ENCODE measurements around the gene BTNL3.
"Not testable (repeated sequence)": the region's sequence is repeated elsewhere in the genome, so short reads cannot be mapped to it uniquely, and the experiment has no call there.

BTNL3 gene

DNA sequence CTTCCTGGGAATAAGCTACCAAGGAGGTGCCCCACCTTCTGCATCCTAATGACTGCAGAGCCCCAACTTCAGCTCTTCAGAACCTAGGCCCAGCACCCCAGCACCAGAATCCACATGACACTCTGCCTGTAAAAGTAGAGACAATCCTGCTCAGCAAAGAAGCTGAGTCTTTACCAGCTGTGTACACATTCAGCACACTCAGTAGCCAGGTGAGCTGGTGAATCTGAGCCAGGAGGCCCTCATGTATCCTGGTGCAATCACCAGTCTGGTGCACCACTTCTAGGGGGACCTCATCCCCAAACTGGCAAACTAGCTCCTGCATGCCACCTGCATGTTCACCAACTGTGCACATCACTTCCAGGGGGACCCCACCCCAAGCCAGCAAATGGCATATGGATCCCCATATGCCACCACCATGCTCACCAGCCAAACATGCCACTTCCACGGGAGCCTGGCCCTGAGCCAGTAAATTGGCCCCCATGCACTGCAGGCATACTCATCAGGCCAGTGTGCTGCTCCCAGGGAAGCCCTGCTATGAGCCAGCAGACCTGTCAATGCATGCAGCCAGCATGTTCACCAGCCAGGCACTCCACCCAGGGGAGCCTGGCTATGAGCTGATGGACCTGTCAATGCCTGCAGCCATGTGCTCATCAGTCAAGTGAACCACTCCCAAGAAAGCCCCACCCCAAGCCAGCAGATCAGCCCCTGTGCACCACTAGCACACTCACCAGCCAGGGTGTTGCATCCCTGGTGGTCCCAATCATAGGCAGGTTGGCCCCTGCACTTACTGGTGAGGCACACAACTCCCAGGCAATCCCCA lies 35.8 kb downstream of the BTNL3 start:
- DNase-seq (ENCODE audit: low read depth), result no peak

DNA sequence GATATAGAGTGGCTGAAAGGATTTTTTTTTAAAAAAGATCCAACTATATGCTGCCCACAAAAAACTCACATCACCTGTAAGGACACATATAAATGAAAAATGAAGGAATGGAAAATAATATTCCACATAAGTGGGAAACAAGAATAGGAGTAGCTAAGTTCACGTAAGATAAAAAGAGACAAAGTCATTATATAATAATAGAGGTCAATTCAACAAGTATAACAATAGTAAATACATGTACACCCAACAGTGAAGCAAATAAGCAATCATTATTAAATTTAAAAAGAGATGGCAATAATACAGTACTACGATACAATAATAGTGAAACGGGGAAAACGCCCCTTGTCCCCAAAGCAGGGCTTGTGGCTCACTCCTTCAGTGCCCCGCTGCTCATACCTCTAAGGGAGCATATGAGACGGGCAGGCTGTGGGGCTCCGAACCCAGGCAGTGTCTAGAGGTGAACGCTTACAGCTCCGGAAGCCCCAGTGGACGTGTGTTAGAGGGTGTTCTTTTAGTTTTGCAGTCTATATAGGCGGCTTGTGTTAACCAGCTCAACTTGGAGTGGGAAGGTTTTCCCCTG lies 38.9 kb downstream of the BTNL3 start:
- no peak for DNase-seq (ENCODE audit: low read depth)

DNA sequence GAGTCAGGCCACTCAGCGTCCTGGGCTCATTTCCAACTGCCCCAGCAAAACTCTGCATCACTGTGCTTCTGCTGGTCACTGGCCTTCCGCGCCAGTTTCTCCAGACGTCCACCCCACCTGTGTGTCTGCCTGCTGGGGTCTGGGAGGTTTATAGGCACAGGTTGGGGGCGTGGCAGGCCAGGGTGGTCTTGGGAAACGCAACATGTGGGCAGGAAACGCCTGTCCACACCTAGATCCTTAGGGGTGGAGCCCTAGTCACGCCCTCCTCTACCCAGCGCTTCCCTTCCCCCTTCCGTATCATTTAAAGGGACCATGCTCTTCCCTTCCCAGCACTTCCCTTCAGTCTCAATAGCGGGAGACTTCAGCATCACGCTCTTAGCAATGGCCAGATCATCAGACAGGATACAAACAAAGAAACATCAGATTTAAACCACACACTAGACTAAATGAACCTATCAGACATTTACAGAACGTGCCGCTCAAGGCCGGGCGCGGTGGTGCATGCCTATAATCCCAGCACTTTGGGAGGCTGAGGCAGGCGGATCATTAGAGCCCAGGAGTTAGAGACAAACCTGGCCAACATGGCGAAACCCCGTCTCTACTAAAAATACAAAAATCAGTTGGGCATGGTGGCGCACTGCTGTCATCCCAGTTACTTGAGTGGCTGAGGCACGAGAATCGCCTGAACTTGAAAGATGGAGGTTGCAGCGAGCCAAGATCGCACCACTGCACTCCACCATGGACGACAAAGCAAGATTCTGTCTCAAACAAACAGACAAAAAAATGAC lies 39.6 kb downstream of the BTNL3 start:
- DNase-seq (ENCODE audit: low read depth), result no peak

DNA sequence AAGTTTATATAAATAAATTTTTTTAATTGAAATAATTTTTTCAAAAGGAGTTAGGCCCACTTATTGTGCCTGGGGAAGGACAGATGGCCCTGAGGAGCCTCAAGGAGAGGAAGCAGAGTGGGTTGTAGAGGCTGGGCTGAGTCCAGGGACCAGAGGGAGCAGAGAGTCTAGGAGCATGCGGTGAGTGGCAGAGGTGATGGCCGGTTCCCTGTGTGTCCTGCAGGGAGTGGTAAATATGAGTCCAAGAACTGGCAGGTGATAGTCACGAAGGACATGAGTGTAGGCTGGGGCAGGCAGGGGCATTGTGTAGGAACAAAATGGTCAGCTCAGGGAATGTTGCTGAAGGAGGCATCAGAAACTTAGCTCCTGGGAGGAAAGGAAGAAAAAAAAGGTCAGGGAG lies 43.1 kb downstream of the BTNL3 start:
- no peak for DNase-seq (ENCODE audit: low read depth)

DNA sequence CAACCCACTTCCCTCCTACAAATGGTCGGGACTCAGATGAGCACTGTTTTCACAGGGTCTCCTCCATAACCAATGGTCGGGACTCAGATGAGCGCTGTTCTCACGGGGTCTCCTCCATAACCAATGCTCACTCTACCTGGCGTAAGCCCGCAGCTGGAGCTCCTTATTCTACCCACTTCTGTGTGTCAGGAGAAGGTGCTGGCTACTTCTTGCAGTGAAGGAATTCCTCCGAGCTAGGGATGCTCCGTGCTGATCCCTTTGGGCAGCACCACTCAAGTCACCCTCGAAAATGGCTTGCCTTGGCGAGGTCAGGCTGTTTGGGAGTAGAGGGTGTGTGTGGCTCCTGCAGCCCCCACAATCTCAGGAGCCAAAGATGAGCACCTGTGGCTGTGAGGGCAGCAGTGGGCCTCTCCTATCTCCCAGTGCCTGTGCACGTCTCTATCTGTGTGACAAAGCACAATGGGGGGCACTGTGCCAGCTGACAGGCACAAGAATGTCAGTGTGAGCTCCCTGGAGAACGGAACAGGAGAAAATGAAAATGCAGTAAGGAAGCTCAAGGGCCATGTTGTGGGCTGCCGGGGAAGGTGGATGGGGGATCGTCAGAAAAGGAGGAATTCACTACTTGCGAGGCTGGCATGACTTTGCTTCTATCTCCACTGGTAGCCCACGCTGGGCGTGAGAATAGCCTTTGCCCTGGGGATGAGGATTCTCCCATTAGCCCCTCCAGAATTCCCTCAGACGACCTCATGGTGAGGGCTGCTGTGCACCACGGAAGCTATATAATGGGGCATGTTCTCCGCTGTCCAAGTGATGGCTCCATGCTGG lies 47.6 kb downstream of the BTNL3 start:
- no peak for DNase-seq (ENCODE audit: low read depth)

DNA sequence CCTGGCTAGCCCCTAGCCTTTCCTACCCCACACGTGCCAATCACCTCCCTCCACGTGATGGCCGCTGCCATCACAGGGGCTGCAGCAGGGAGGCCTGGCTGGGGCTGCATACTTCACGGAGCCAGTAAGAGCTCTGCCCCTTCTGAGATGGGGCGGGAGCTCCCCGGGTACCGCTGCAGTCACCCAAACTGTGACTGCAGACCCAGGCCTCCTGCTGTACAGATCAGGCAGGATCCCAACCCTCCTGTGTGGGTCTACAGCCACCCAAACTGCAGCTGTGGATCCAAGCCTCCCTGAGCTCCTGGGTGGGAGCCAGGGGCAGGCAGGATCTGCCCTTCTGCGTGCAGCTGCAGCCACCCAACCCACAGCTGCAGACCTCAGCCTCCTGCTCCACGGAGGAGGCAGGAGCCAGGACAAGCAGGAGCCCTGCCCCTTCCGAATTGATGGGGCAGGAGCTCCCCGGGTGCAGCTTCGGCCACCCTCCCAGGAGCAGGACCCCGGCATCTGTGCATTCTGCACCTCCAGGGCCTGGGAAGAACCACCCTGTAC lies 48.2 kb downstream of the BTNL3 start:
- no peak for DNase-seq (ENCODE audit: low read depth)

DNA sequence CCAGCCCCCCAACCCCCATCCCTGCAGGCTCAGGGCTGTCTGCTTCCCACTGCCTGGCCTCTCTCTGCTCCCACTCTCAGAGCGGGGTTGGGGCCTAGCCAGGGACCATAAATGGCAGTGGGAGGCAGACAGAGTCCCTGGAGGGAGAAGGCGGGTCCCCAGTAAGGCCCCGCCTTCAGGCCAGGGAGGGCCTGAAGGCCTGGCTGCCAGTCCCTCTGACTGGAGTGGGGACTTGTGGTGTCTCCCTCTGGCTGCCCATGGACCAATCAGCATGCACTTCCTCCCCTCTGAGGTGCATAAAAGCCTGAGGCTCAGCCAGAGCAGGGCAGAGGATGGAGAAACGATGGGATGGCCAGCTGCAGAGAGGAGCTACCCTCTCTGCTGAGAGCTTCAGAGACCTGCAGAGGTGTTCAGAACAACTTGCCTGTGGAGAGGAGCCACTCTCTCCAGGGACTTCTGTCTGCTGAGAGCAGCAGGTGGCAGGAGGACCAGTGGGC lies 48.8 kb downstream of the BTNL3 start:
- no peak for DNase-seq (ENCODE audit: low read depth)

DNA sequence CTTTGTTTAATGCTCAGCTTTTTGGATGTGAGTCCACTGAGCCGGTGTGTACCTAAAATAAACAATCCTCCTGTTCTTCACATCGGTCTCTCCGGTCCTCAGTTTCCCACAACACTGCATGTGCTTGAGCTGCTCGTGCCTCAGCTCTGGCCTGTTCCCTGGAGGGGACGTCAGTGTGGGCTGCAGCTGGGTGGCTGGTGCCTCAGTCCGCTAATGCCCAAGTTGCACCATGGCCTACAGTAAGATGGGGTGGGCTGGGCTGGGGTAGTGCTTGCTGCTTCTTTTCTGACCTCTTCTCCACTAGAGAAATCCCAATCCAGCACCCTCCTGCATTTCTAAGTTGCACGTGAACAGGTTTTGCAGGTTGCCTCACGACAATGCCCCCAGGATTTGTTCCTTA lies 50.8 kb downstream of the BTNL3 start:
- DNase-seq (ENCODE audit: low read depth), result no peak

DNA sequence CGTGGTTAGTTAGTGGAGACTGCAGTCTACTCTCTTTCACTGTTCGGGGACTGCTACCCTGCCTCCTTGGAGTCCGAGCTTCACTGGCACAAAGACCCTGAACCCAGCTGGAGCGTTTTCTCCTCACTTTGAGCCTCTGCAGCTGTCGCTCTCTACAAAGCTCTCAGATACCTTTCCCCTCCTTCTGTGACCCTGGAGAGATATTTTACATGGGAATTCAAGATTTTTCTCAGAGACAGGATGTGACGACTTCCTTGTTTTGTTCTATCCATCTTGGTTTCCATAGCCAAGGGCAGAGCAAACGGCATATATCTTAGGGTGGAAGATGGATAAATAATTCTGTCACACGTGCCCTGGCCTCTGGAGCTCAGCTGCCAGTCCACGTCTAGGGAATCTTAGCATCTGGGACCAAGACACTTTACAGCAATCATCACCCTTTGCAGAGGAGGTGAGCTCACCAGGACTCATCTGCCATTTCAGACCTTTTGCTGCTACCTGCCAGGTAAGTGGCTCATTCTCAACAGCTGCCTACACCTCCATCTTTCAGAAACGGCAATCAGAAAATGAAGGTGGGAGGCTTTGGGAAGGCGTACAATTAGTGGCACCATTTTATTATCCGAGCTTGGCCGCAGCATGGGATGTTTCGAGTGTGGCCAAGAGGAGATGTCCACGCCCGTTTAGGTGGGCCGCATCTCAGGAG lies 51.4 kb downstream of the BTNL3 start, which contains the start of gene BTNL9:
BTNL9 (plus strand) TSS at position 336 of the 700 bp plus-strand sequence. CDS start 5,224 bp downstream, outside the sequence.
- DNase-seq (ENCODE audit: low read depth), result no peak

DNA sequence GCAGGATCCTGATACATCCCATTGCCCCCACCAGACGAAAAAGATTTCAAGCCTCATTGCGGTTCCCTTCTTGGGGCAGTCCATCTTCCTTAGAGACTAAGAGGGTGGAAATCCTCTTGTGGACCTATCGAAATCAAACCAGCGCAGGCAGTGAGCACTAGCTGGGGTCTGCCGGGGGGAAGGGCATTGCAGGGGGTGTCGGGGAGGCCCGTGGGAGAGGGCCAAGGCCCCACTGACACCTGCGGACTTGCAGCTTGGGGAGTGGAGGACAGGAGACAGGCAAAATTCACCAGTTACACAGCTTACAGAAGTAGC lies 51.9 kb downstream of the BTNL3 start:
- DNase-seq (ENCODE audit: low read depth), result no peak

DNA sequence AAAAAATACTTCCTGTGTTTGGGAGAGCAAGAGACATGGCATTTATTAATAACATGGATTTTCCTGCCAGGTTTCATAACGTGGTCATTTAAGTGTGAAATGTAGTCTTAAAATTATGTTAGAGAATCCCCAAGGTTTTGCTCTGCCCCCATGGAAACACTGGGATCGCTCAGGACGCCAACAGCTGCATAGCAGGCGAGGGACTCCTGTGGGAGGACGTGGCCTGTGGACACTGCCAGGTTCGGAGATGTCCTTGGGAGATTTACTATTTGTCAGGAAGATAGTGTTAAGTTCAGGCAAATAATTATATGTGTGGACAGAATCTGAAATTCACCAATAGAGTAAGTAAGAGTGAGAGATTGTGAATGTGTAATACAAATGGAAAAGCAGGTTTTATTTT lies 52.4 kb downstream of the BTNL3 start:
- no peak for DNase-seq (ENCODE audit: low read depth)

DNA sequence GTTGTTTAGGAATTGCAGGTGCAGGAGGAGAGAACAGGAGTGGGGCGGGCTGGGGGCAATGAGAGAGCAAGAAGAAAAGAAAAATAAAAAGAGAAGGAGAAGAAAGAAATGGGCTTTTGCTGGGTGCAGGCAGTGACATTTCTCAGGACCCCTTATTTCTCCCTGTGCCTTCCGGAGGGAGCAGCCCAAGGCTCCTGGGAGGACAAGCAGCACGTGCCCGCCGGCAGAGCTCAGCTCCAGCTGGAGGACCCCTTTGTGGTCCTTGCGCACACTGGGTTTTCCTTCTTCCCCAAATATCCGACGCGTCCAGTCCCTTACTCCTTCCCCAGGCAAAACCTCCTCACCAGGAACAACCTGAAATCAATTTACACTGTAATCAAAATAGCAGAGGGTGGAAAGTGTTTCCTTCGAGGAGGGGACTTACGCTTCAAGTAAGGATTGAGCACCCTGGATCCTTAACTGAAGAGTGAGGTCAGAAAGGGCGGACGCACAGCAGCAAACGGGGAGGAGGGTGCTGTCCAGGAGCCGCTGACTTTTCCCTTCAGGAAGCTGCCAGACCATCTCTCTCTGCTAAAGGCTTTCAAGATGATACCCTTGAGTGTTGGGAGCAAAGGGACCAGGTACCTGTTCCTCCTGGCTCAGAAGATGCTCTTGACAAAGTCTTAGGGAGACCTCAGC lies 53.5 kb downstream of the BTNL3 start:
- DNase-seq (ENCODE audit: low read depth), result no peak

DNA sequence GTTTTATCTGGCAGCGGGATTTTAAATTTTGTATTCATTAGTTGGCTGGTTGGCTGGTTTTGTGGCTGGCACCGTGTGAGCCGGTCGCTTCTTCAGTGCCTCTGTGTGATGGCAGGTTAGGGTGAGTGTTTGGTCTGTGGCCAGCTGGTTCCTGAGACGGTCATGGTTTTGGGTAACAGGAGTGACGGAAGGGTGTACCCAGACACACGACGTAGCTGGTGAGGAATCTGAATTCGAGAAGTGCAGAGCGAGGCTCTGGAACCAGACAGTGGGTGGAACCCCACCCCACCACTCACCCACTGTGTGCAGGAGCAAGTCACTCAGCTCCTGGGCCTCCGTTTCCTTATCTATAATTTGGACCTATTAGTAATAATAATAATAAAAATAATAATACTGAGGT lies 54.1 kb downstream of the BTNL3 start:
- DNase-seq (ENCODE audit: low read depth), result no peak

DNA sequence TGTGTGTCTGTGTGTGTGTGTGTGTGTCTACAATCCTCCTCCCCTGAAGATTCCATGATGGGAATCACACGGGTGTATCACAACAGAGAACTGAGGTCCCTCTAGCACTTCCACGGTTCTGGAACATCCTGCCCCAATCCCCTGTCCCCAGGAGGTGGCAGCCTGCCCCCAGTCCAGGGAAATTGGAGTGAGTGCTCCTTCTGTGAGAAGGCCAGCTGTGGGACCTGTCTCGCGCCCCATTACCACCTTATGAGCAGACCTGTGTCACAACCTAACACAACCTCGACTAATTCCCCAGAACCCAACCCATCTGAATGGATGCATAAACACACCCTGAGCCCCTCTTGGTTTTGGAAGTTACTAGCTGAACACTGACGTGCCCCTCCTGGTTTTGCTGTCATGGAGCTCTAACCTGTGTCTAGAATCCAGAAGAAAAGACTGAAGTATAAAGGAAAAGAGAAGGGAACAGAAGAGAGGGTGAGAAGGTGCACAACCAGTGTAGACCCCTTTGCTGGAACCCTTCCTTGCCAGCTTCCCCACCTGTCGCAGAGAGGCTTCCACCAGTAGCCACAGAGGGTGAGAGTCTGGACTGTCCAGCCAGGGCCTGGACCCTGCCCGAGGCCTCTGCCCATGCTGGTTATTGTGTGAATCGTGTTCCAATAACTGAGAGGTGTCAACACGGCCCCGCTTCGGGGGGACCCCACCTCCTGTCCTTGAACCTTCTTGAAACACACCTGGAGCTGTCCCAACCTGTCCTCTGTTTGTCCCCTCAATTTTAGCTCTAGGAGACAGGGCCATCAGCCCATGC lies 54.8 kb downstream of the BTNL3 start:
- no peak for DNase-seq (ENCODE audit: low read depth)

DNA sequence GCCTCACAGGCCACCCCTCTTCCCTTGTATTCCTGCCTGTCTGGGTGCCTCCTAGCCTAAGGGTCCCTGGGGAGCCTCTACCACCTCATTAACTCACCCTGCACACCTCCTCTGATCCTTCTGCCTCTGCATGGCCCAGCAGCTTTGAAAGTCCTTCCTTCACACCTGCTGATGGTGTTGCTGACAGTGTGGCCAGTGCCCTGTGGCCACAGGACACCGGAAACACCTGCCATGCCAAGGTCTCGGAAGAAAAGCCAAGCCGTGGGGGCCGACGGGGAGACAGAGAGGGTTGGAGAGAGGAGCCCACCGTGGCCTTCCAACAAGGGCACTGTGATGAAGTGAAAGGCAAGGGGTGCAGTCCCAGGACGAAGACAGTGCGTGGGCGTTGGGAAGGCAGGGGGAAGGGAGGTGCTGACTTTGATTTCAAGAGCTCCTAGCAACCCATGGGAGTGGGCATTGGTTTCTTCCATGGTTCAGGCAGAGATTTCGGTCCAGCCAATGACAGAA lies 55.5 kb downstream of the BTNL3 start:
- no peak for DNase-seq (ENCODE audit: low read depth)

DNA sequence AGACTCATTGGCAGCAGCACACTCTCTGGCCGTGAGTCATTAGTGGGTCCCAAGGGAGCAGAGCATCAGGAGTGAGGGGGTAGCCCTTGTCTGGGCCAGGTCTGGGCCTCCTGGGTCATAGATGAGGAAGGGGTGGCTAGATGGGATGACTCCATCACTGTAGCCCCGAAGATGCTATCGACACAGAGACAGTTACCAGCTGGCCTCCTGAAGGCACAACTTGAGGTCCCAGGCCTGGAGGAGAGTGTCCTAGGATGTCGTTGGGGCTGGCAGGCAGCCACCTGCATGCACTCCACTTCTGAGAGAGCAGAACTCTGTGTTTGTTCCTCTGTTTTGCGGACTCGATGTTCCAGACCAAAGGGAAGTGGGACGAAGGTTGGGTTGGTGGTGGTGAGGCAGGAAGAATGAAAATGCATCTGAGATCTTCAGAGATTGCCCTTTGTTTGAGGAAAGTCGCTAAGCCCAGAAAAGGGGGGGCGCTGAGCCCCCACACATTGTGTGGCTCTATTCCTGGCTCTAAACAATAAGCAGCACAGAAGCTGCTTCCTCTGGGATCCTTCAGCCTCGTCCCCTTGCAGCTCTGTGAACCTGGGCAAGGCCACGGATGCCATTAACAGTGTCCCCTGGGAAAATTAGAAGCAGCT lies 56.1 kb downstream of the BTNL3 start:
- DNase-seq (ENCODE audit: low read depth), result no peak

DNA sequence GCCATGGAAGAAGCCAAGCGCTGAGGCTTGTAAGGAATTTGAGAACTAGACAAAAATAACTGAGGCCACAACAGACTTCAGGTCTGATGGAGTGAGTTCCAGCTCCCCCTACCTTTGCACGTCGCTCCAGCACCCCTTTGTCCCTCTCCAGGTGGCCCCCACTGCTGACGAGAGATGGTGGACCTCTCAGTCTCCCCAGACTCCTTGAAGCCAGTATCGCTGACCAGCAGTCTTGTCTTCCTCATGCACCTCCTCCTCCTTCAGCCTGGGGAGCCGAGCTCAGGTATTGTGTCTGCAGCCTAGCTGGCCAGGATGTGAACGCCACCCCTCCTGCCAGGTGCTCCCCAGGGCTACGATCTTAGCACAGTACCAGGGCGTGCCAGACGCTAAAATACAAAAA lies 56.7 kb downstream of the BTNL3 start:
- DNase-seq (ENCODE audit: low read depth), result no peak

DNA sequence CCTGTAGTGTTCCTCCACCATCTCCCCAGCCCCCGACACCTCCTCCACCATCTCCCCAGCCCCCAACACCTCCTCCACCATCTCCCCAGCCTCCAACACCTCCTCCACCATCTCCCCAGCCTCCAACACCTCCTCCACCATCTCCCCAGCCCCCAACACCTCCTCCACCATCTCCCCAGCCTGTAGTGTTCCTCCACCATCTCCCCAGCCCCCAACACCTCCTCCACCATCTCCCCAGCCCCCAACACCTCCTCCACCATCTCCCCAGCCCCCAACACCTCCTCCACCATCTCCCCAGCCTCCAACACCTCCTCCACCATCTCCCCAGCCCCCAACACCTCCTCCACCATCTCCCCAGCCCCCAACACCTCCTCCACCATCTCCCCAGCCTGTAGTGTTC lies 57.2 kb downstream of the BTNL3 start:
- not testable (repeated sequence) for DNase-seq (ENCODE audit: low read depth)

DNA sequence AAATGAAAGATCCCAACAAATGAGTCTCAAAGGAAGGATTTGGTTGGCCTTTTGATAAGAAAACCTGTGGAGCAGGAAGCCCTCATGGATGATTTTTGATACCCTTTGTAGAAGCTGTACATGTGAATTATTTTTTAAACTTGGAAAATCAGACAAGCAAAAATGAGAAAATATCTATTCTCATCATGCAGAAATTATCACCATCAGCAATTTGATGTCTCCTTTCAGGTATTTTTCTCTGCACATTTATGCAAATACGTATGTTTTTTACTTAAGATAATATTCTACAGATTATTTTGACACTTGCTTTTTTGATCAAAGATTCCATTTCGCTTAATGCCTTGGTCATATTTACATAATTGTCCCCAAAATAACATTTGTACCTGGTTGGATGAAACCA lies 58.6 kb downstream of the BTNL3 start:
- no peak for DNase-seq (ENCODE audit: low read depth)
